A549 (cell line): ENCODE results near the gene SLC2A10. TPM values are rescaled to one million over a fixed set of nuclear protein-coding genes. Genes with fewer than 3 reads are reported as not detected.

ENCODE experiments used
- ATAC-seq, 2 experiments: fragments of 200-7000 bp in 1 of 2; fragments of >200 bp in 1 of 2; cut with Nextera tagmentation in 1 of 2; cut with Tn5 transposase in 1 of 2; 3 replicates each; pipeline versions ENCODE4 v1.8.0 to v1.9.1; 2018 to 2020; ENCODE audit warnings: mild to moderate bottlenecking in 1 of 2, moderate library complexity in 1 of 2
- CTCF ChIA-PET: fragments of 300-600 bp; sonication (Branson Sonifier 250); formaldehyde crosslinking; extraction: SDS; loops from one replicate; lab custom pipeline; 2021; ENCODE audit warnings: antibody characterized with exemption, inconsistent platforms; lab: Yijun Ruan, JAX
- POLR2A ChIA-PET: fragments of 350-600 bp; formaldehyde crosslinking; extraction: SDS; loops from one replicate; lab custom pipeline; 2021; ENCODE audit warnings: antibody characterized with exemption, inconsistent platforms; lab: Yijun Ruan, JAX
- DNase-seq, 2 experiments: peaks; one replicate each; pipeline versions ENCODE4 v3.0.0 to v3.0.0-alpha.2; 2011 to 2016; ENCODE audit warnings: low read depth in 1 of 2, low spot score in 1 of 2
- FAIRE-seq: peaks from 2 replicates; lab custom pipeline; 2011; peaks lifted over from hg19 to GRCh38; lab: Jason Lieb, UNC
- H3K27ac ChIP-seq, 2 experiments: fragments of >200 bp; sonication (Bioruptor Twin); formaldehyde crosslinking; 3 replicates each; pipeline ENCODE4 v1.5.1; 2016 to 2017
- H3K4me1 ChIP-seq: fragments of >200 bp; sonication (Bioruptor Twin); formaldehyde crosslinking; 3 replicates; pipeline ENCODE4 v1.6.1; 2016
- H3K4me2 ChIP-seq: fragments of >200 bp; sonication (Bioruptor Twin); formaldehyde crosslinking; 3 replicates; pipeline ENCODE4 v1.6.1; 2016
- H3K4me3 ChIP-seq: fragments of >200 bp; sonication (Bioruptor Twin); formaldehyde crosslinking; 3 replicates; pipeline ENCODE4 v1.5.1; 2016
- H3K9me3 ChIP-seq: fragments of >200 bp; sonication (Bioruptor Twin); formaldehyde crosslinking; 3 replicates; pipeline ENCODE4 v1.6.1; 2016
- BCL3 ChIP-seq: fragments of >200 bp; sonication (Bioruptor Twin); formaldehyde crosslinking; IDR thresholded peaks from 3 replicates; pipeline ENCODE4 v1.6.1; 2016
- CEBPB ChIP-seq, 2 experiments: fragments of >200 bp in 1 of 2; sonication (Bioruptor Twin) in 1 of 2; formaldehyde crosslinking in 1 of 2; IDR thresholded peaks; 2 replicates each; pipeline ENCODE4 v1.6.1; 2012 to 2016
- CHD4 ChIP-seq: fragments of 200-600 bp; sonication (generic); IDR thresholded peaks from 2 replicates; pipeline ENCODE4 v1.6.1; 2016; ENCODE audit warnings: antibody characterized with exemption, mild to moderate bottlenecking, borderline replicate concordance
- FOSB ChIP-seq: fragments of 250-450 bp; sonication (Bioruptor Pico); IDR thresholded peaks from 2 replicates; pipeline ENCODE4 v1.5.0; 2020; ENCODE audit warnings: mild to moderate bottlenecking, moderate library complexity
- FOSL2 ChIP-seq, 2 experiments: fragments of 450-650 bp in 1 of 2; fragments of >200 bp in 1 of 2; sonication (Bioruptor Twin) in 1 of 2; formaldehyde crosslinking; IDR thresholded peaks; 2 replicates each; pipeline versions ENCODE4 v1.5.0 to v1.6.1; 2016 to 2020; ENCODE audit warnings: mild to moderate bottlenecking in 1 of 2, moderate library complexity in 1 of 2
- FOXS1 ChIP-seq: fragments of 250-450 bp; sonication (Bioruptor Pico); IDR thresholded peaks from 2 replicates; pipeline ENCODE4 v1.5.0; 2020; ENCODE audit warnings: mild to moderate bottlenecking, moderate library complexity
- GATA3 ChIP-seq: IDR thresholded peaks from 2 replicates; pipeline ENCODE4 v1.6.1; 2012; ENCODE audit warnings: borderline replicate concordance
- HDAC2 ChIP-seq: fragments of 200-600 bp; sonication (generic); IDR thresholded peaks from 2 replicates; pipeline ENCODE4 v1.6.1; 2016
- HEYL ChIP-seq: fragments of 250-450 bp; sonication (Bioruptor Pico); IDR thresholded peaks from 2 replicates; pipeline ENCODE4 v1.8.0; 2021; ENCODE audit warnings: mild to moderate bottlenecking, moderate library complexity
- HMGXB4 ChIP-seq: fragments of 250-450 bp; sonication (Bioruptor Pico); IDR thresholded peaks from 2 replicates; pipeline ENCODE4 v1.5.0; 2021; ENCODE audit warnings: mild to moderate bottlenecking, moderate library complexity, borderline replicate concordance
- HOXB13 ChIP-seq: fragments of 250-450 bp; sonication (Bioruptor Pico); IDR thresholded peaks from 2 replicates; pipeline ENCODE4 v1.5.0; 2020; ENCODE audit warnings: low read depth, mild to moderate bottlenecking, moderate library complexity
- JUNB ChIP-seq: fragments of >200 bp; sonication (Bioruptor Twin); formaldehyde crosslinking; IDR thresholded peaks from 2 replicates; pipeline ENCODE4 v1.6.1; 2016
- KDM1A ChIP-seq: fragments of 200-600 bp; sonication (generic); IDR thresholded peaks from 2 replicates; pipeline ENCODE4 v1.6.1; 2016; ENCODE audit warnings: low read depth, mild to moderate bottlenecking
- NFE2L2 ChIP-seq: fragments of 150-350 bp; conservative IDR thresholded peaks from 2 replicates; pipeline ENCODE4 v1.6.1; 2014; ENCODE audit warnings: low read length
- NPAS2 ChIP-seq: fragments of 250-450 bp; sonication (Bioruptor Pico); IDR thresholded peaks from 2 replicates; pipeline ENCODE4 v1.8.0; 2022; ENCODE audit warnings: mild to moderate bottlenecking, moderate library complexity, borderline replicate concordance
- RAD21 ChIP-seq, 2 experiments: fragments of >200 bp in 1 of 2; sonication (Bioruptor Twin) in 1 of 2; formaldehyde crosslinking in 1 of 2; IDR thresholded peaks in 1 of 2; conservative IDR thresholded peaks in 1 of 2; 2 replicates in 1 of 2; 3 replicates in 1 of 2; pipeline ENCODE4 v1.6.1; 2012 to 2018; ENCODE audit warnings: inconsistent platforms in 1 of 2
- RARB ChIP-seq: fragments of 250-450 bp; sonication (Bioruptor Pico); IDR thresholded peaks from 2 replicates; pipeline ENCODE4 v1.8.0; 2021; ENCODE audit warnings: mild to moderate bottlenecking, moderate library complexity
- RFX5 ChIP-seq: fragments of 450-650 bp; IDR thresholded peaks from 2 replicates; pipeline ENCODE4 v1.7.1; 2014; ENCODE audit warnings: antibody characterized with exemption, mild to moderate bottlenecking, moderate library complexity
- RNF2 ChIP-seq: fragments of 200-600 bp; sonication (generic); IDR thresholded peaks from 2 replicates; pipeline ENCODE4 v1.6.1; 2016; ENCODE audit warnings: low read depth, mild to moderate bottlenecking, antibody characterized with exemption, moderate library complexity, borderline replicate concordance
- SREBF2 ChIP-seq: fragments of 450-650 bp; IDR thresholded peaks from 2 replicates; pipeline ENCODE4 v1.6.1; 2014; ENCODE audit warnings: mild to moderate bottlenecking, moderate library complexity
- WGBS: methylation state at CpG from one replicate; pipeline ENCODE4 v1.1.6; 2017; ENCODE audit errors: missing lambda C conversion rate; 5-methylcytosine and 5-hydroxymethylcytosine counted together
- polyA plus RNA-seq, 4 experiments: library from polyadenylated mRNA; depleted of rRNA in 3 of 4; stranded (reverse); fragments of >200 nt; fragmentation: RNase III in 1 of 4; extraction: RNeasy Plus Mini Kit Qiagen cat#74134 plus additional on column Dnase treatment in 1 of 4; gene quantifications; 2 replicates in 3 of 4; 3 replicates in 1 of 4; pipeline ENCODE4 v1.2.3, GENCODE V29; 2011 to 2017
- TF ChIP-seq, protein P1 (sequence below): fragments of 450-650 bp; IDR thresholded peaks from 2 replicates; pipeline ENCODE4 v1.6.1; 2014; ENCODE audit warnings: antibody characterized with exemption
- TF ChIP-seq, protein P2 (sequence below): fragments of 200-600 bp; sonication (generic); IDR thresholded peaks from 2 replicates; pipeline ENCODE4 v1.6.1; 2016; ENCODE audit warnings: antibody characterized with exemption, mild to moderate bottlenecking, moderate library complexity
- TF ChIP-seq, protein P3 (sequence below): IDR thresholded peaks from 2 replicates; pipeline ENCODE4 v1.6.1; 2012
- TF ChIP-seq, protein P4 (sequence below): IDR thresholded peaks from 2 replicates; pipeline ENCODE4 v1.6.1; 2012; ENCODE audit warnings: low read depth, borderline replicate concordance
- TF ChIP-seq, protein P5 (sequence below): IDR thresholded peaks from 2 replicates; pipeline ENCODE4 v1.6.1; 2012

The SLC2A10 gene
- polyA plus RNA-seq, 2 of the 4 experiments (the other 2 are of a cell fraction), result 0.01 TPM; not detected in 1

DNA sequence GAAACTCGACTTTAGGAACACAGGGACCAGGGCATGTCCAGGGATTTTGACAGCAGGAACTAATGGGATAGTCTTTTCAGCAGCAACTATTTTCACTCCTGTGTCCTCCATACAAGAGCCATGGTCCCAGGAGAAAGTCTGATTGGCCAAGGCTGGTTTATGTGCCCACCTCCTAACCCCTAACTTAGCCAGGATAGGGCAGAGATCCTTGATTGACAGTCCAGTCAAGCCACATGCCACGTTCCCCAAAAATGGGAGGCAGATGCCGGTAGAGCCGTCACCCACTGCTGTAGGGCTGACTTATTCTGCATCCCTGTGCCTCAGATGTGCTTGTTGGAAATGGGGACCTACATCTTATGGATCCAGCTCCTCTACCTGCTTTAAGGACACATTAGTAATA lies 22.3 kb downstream of the SLC2A10 start:
- peak; percentile 57 to 67; a peak in 3 of 6 replicates for ATAC-seq
- Histone ChIP-seq H3K4me3 (no peak overlapping the region), H3K4me1 (no peaks in the 10 kb centered on the region), H3K4me2 (no peak overlapping the region), H3K9me3 (no peaks in the 10 kb centered on the region), H3K27ac (no peak overlapping the region)
- TF ChIP-seq CEBPB (IDR thresholded peaks at IDR 0.05), result no peak
- TF ChIP-seq SREBF2, result no peak
- TF ChIP-seq NFE2L2, result no peak
- no peak for TF ChIP-seq NPAS2 (CRISPR knock-in tag)
- TF ChIP-seq, protein P1, sequence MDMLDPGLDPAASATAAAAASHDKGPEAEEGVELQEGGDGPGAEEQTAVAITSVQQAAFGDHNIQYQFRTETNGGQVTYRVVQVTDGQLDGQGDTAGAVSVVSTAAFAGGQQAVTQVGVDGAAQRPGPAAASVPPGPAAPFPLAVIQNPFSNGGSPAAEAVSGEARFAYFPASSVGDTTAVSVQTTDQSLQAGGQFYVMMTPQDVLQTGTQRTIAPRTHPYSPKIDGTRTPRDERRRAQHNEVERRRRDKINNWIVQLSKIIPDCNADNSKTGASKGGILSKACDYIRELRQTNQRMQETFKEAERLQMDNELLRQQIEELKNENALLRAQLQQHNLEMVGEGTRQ, result no peak
- no peak for TF ChIP-seq JUNB
- TF ChIP-seq, protein P2, sequence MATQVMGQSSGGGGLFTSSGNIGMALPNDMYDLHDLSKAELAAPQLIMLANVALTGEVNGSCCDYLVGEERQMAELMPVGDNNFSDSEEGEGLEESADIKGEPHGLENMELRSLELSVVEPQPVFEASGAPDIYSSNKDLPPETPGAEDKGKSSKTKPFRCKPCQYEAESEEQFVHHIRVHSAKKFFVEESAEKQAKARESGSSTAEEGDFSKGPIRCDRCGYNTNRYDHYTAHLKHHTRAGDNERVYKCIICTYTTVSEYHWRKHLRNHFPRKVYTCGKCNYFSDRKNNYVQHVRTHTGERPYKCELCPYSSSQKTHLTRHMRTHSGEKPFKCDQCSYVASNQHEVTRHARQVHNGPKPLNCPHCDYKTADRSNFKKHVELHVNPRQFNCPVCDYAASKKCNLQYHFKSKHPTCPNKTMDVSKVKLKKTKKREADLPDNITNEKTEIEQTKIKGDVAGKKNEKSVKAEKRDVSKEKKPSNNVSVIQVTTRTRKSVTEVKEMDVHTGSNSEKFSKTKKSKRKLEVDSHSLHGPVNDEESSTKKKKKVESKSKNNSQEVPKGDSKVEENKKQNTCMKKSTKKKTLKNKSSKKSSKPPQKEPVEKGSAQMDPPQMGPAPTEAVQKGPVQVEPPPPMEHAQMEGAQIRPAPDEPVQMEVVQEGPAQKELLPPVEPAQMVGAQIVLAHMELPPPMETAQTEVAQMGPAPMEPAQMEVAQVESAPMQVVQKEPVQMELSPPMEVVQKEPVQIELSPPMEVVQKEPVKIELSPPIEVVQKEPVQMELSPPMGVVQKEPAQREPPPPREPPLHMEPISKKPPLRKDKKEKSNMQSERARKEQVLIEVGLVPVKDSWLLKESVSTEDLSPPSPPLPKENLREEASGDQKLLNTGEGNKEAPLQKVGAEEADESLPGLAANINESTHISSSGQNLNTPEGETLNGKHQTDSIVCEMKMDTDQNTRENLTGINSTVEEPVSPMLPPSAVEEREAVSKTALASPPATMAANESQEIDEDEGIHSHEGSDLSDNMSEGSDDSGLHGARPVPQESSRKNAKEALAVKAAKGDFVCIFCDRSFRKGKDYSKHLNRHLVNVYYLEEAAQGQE, result no peak
- no peak for TF ChIP-seq HDAC2
- TF ChIP-seq GATA3, result no peak
- TF ChIP-seq BCL3, result no peak
- TF ChIP-seq, protein P3, sequence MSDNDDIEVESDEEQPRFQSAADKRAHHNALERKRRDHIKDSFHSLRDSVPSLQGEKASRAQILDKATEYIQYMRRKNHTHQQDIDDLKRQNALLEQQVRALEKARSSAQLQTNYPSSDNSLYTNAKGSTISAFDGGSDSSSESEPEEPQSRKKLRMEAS, result no peak
- TF ChIP-seq FOXS1 (CRISPR knock-in tag), result no peak
- WGBS, result 57% methylated on average over 4 of the region's 4 CpGs
- POLR2A ChIA-PET, result no interaction called here
- CTCF ChIA-PET, result no interaction called here
- no peak for DNase-seq
- no peak for FAIRE-seq

- Histone ChIP-seq H3K9me3 (peaks cover 2% of the 10 kb centered on the region; the same call in 1 of the 3 replicates), H3K4me1 (no peaks in the 10 kb centered on the region), H3K4me3 (no peak overlapping the region), H3K4me2 (no peak overlapping the region), H3K27ac (no peak overlapping the region)
- no peak for ATAC-seq
- CTCF ChIA-PET, result interaction anchor here (0.9 to 1.2 kb wide), 3 partner anchors 10 to 16 kb away, joined by 3 to 4 read pairs (median 3); no protein-coding TSS in a partner anchor
- 87% methylated on average over 2 of the region's 2 CpGs for WGBS
- no peak for TF ChIP-seq NFE2L2
- no peak for TF ChIP-seq HOXB13 (CRISPR knock-in tag)
- TF ChIP-seq KDM1A, result no peak
- TF ChIP-seq RNF2, result no peak
- no peak for TF ChIP-seq HEYL (CRISPR knock-in tag)
- TF ChIP-seq, protein P4, sequence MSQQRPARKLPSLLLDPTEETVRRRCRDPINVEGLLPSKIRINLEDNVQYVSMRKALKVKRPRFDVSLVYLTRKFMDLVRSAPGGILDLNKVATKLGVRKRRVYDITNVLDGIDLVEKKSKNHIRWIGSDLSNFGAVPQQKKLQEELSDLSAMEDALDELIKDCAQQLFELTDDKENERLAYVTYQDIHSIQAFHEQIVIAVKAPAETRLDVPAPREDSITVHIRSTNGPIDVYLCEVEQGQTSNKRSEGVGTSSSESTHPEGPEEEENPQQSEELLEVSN, result no peak
- no peak for TF ChIP-seq RAD21 (conservative IDR thresholded peaks at IDR 0.05 in 1 of 2, IDR thresholded peaks at IDR 0.05 in 1 of 2)
- no peak for TF ChIP-seq JUNB
- TF ChIP-seq, protein P1, result no peak
- TF ChIP-seq, protein P5, sequence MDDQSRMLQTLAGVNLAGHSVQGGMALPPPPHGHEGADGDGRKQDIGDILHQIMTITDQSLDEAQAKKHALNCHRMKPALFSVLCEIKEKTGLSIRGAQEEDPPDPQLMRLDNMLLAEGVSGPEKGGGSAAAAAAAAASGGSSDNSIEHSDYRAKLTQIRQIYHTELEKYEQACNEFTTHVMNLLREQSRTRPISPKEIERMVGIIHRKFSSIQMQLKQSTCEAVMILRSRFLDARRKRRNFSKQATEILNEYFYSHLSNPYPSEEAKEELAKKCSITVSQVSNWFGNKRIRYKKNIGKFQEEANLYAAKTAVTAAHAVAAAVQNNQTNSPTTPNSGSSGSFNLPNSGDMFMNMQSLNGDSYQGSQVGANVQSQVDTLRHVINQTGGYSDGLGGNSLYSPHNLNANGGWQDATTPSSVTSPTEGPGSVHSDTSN, result no peak
- no peak for TF ChIP-seq RARB (CRISPR knock-in tag)
- TF ChIP-seq HMGXB4 (CRISPR knock-in tag), result no peak
- TF ChIP-seq CEBPB (IDR thresholded peaks at IDR 0.05), result no peak
- TF ChIP-seq FOSB (CRISPR knock-in tag), result no peak
- TF ChIP-seq FOSL2 (IDR thresholded peaks at IDR 0.05), result no peak
- no peak for TF ChIP-seq FOSL2 (CRISPR knock-in tag; IDR thresholded peaks at IDR 0.05)
- no peak for TF ChIP-seq RFX5
- TF ChIP-seq CHD4, result no peak
- TF ChIP-seq, all 56 proteins: peak for 0
- POLR2A ChIA-PET, result no interaction called here
- FAIRE-seq, result no peak
- no peak for DNase-seq
These were observed 26.0 kb downstream of the SLC2A10 start for GRCh38 chr20:46735436-46735835.
